Activated CD8-positive, alpha-beta memory T cell treated with anti-CD3 and anti-CD28 coated beads for 24 hours (primary cell): Measurements from ENCODE around the gene KPNA6.

Experiments used
- DNase-seq: peaks from one replicate; pipeline ENCODE4 v3.0.0-alpha.2; 2020

KPNA6 gene

GRCh38 chr1:32221581-32221979 lies 113.7 kb downstream of the KPNA6 start:
- DNase-seq = no peak

- DNase-seq = peak; percentile 93
Observed at GRCh38 chr1:32221980-32222755, 114.3 kb downstream of the KPNA6 start, which contains the start of the genes EIF3I and TMEM234. Gene EIF3I (plus strand): TSS chr1:32222407. CDS start chr1:32222442, 35 bp downstream. Gene TMEM234 (minus strand): TSS chr1:32222353. CDS start chr1:32222322, 31 bp downstream.

GRCh38 chr1:32223683-32224082 lies 115.8 kb downstream of the KPNA6 start:
- DNase-seq = no peak

GRCh38 chr1:32224285-32224684 lies 116.4 kb downstream of the KPNA6 start:
- no peak for DNase-seq
